ENCODE measurements around the gene TPRG1L.

Gene TPRG1L

DNA sequence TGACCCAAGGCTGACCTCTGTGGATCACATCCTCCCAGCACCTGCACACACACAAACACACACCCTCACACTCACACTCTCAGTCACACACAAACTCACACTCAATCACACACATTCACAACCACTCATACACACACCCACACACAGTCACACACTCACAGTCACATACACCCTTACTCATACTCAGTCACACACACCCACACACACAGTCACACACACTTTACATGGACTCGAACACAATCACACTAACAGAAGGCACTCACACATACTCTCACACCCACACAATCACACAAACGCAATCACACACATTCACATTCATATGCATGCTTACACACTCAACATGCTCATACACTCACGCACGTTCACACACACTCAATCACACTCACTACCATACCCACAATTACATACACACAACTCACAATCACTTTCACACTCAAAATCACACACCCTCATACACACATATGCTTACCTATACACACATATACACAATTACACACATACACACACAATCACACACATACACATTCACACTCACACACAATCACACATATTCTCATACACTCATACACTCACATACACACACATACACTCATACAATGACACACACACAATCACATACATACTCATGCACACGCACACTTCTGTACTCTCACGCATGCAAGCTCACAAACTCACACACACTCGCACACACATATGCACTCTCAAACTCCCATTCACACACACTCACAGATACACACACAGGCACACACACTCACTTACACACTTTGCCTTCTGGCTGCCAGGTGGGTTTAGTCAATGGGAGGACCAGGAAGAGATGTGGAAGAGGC is 19.6 kb upstream of the TPRG1L start (continued):
- TF ChIP-seq ZNF629 (tag by site-specific recombination; IDR thresholded peaks at IDR 0.05) (no peak), ZFHX2 (tag by site-specific recombination; conservative IDR thresholded peaks at IDR 0.05) (peak; percentile 96), REPIN1 (tag by site-specific recombination; IDR thresholded peaks at IDR 0.05; ENCODE audit: low read depth) (no peak), ZNF175 (tag by site-specific recombination; IDR thresholded peaks at IDR 0.05) (peak; percentile 53; the same call in 1 of the 2 replicates), ZNF571 (tag by site-specific recombination; IDR thresholded peaks at IDR 0.05) (peak; percentile 12; the same call in 1 of the 2 replicates), ZNF311 (tag by site-specific recombination; IDR thresholded peaks at IDR 0.05; ENCODE audit: borderline replicate concordance) (0 out of 2 replicates have a peak, but pooled peaks have one; percentile 18), ZNF704 (tag by site-specific recombination; IDR thresholded peaks at IDR 0.05) (0 out of 2 replicates have a peak, but pooled peaks have one; percentile 20), ZSCAN4 (tag by site-specific recombination; IDR thresholded peaks at IDR 0.05) (peak; percentile 25; the same call in 1 of the 2 replicates), ZNF114 (tag by site-specific recombination; IDR thresholded peaks at IDR 0.05) (peak; percentile 80; the same call in 1 of the 2 replicates), ZNF707 (tag by site-specific recombination; IDR thresholded peaks at IDR 0.05) (peak; percentile 59; the same call in 1 of the 2 replicates), ZNF266 (tag by site-specific recombination; IDR thresholded peaks at IDR 0.05; ENCODE audit: low read depth) (0 out of 2 replicates have a peak, but pooled peaks have one; percentile 4), ZNF23 (tag by site-specific recombination; IDR thresholded peaks at IDR 0.05; ENCODE audit: borderline replicate concordance) (no peak), ZNF138 (tag by site-specific recombination; IDR thresholded peaks at IDR 0.05; ENCODE audit: borderline replicate concordance) (no peak), ZNF18 (tag by site-specific recombination; IDR thresholded peaks at IDR 0.05) (peak; percentile 71; the same call in 1 of the 2 replicates), KLF16 (tag by site-specific recombination; IDR thresholded peaks at IDR 0.05) (no peak), ZNF391 (tag by site-specific recombination; IDR thresholded peaks at IDR 0.05; ENCODE audit: borderline replicate concordance, low read depth) (no peak)

DNA sequence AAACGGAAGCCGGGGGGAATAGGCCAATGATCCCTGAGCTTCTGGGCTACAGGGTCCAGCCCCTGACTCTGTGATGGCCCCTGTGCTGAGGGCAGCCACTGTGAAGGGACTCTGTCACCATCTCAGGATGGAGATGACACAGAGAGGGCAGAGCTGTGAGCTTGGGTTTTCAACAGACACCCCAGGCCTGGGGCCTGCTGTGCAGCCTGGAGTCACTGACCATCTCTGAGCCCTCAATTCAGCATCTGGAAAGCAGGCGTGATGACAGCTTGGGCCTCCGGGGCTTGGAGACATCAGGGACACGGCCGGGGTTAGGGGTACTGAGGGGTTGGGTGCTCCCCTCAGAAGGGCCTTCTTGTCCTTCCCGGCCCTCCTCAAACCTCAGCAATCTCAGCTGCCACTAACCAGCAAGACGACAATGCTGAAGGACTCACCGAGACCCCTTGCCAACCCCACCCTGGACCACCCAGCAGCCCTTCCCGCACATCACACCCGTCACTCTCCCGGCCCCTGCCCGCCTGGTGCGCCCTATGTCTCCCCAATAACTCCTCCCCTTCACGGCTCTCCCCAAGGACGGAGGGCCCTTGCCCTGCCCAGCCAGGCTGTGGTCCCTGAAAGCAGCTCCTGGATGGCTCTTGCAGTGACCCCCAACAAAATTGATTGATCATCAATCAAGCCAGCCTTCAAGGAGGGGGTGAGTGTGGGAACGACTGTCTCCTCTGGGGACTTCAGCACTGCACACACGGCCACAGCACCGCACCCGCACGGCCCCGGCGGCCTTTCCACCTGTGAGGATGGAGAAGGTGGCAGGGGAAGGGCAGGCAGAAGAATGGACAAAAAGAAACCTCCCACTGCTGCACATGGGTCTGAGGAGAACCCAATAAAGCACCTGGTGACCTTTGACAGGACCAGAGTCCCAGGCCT is 17.8 kb upstream of the TPRG1L start:
- Histone ChIP-seq H3K4me1 (ENCODE audit: control insufficient read depth, insufficient read depth, low read length) (no peaks in the 10 kb centered on the region), H3K4me3 (ENCODE audit: low read depth, low read length) (no peak overlapping the region), H3K27ac (ENCODE audit: extremely low read depth, low read depth, low read length) (no peak overlapping the region), H3K9me3 (ENCODE audit: control insufficient read depth, insufficient read depth, low read depth, low read length) (no peaks in the 10 kb centered on the region), H3K36me3 (ENCODE audit: control insufficient read depth in 2 of 2, insufficient read depth in 1 of 2, low read length in 2 of 2) (no peaks in the 10 kb centered on the region)
- no peak for TF ChIP-seq KLF8 (tag by site-specific recombination; IDR thresholded peaks at IDR 0.05)
- TF ChIP-seq ZSCAN4 (tag by site-specific recombination; IDR thresholded peaks at IDR 0.05): no peak
- POLR2A ChIA-PET: no interaction called here
- CTCF ChIA-PET: interaction anchor here (0.9 to 2.4 kb wide), 2 partner anchors 12 to 154 kb away, joined by 3 to 10 read pairs; no protein-coding TSS in a partner anchor
